Activated CD4-positive, alpha-beta T cell treated with anti-CD3 and anti-CD28 coated beads, Interleukin-2, amount 50 U/mL, for 4 hours (primary cell): ENCODE measurements around the gene PHACTR2.

Source experiments
- DNase-seq, 2 experiments: peaks; one replicate each; pipeline ENCODE4 v3.0.0-alpha.2; 2020

The PHACTR2 gene

GRCh38 chr6:143743301-143744166, 65.8 kb downstream of the PHACTR2 start:
- no peak for DNase-seq

GRCh38 chr6:143744551-143745165, 66.9 kb downstream of the PHACTR2 start:
- no peak for DNase-seq

GRCh38 chr6:143745166-143746133, 67.7 kb downstream of the PHACTR2 start:
- DNase-seq = no peak

- DNase-seq = no peak
Observed at GRCh38 chr6:143746202-143747119, 68.7 kb downstream of the PHACTR2 start.

DNA sequence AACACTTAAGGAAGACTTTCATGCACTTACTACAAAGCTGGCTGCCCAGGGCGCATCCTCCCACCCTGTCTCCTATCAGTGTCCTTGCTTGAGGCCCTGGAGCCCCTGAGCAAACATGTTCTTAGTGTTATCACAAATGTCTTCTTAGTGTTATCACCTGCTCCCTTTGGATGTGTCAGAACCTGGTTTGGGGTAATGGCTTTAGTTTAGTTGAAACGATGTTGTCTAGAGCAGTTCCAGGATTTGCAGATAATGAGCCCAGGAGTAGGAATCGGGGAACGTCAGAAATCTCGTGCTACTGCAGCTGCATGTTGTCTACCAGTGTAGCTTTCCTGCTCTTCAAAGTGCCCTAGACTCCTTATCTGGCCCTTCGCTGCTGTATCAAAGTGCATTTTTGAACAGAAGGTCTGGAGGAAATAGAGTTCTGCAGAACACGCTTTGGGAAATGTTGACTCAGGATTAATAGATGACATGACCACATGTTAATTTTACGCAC, 69.6 kb downstream of the PHACTR2 start:
- DNase-seq = no peak

DNA sequence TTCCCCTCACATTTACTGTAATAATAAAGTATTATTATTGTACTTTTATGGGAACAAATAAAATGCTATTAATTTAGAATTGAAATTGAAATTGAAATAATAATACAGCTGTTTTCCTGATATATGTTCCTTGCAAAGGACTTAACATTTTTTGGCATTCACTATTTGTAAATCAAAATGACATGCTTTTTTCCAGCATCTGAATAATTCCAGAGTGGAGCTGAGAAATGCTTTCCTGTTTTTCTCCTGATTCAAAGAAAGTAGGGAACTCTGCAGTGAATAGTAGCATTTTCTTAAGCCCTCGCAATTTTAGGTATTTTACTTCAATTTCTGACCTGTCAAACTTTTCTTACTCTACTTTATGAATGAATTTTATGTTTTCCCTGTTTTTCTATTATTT, 72.1 kb downstream of the PHACTR2 start:
- DNase-seq = no peak

DNA sequence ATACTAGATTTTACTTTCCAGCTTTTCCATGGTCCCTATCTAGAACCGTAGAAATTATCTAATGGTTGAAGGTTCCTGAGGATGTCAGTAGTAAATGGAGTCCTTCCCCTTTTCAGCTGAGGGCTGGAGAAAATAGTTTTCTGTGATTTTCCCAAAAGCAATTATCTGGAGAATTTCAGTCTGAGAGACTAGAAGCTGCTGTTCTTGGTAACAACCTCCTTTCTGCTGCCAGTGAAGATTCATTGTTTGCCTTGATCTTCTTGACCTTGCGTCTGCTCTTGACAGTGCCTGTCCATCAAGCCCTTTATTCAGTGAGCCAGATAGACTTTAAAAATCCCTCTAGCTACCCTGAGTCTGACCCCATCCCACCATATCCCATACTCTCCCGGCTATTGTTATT, 73.1 kb downstream of the PHACTR2 start:
- no peak for DNase-seq

DNA sequence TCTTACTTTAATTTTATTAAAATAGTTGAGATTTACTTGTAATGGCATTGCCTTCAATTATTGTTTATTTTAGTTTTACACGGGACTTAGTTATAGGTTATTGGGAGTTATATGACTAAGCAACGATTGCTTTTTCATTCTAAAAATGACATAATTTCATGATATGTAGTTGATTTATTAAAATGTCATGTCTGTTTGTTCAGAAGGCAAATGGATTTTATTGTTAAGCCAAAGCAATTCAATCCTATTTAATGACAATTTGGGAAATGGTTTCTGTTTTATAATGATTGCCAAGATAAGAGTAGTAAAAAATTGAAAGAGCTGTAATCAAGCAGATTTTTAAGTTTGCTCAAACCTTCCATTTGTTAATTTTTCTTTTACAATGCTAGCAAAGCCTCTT, 74.7 kb downstream of the PHACTR2 start:
- no peak for DNase-seq

DNA sequence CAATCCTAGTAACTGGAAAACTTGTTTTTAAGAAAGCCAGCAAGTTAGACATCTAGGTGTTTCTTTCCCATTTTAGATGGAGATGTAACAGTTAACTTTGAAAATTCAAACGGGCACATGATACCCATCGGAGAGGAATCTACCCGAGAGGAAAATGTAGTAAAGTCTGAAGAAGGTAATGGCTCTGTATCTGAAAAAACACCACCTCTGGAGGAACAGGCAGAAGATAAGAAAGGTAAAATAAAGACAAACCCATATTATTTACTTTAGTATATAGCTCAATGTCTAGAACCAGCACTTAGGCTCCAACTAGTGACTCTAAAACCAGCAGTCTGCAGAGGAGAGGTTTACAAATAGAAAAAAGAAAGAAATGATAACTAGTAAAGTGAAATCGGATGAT, 75.9 kb downstream of the PHACTR2 start:
- no peak for DNase-seq

DNA sequence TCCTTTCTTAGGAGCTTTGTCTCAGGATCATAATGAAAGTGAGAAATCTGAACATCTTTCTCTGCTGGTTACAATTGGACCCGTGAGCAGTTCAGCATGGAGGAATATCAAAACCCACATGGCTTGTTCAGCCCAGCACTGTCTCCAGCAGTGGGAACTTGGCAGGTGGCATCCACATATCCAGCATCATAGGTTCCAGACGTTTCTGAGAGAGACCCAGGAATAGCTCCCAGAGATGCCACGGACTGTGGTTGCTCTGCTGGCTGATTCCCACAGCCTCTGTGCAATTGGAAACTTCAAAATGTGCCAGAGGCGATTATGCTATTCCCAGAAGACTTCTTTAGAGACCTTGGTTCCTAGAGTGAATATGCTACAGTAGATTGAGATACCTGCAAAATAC, 76.4 kb downstream of the PHACTR2 start:
- DNase-seq = no peak

GRCh38 chr6:143755301-143755744, 77.6 kb downstream of the PHACTR2 start:
- no peak for DNase-seq

DNA sequence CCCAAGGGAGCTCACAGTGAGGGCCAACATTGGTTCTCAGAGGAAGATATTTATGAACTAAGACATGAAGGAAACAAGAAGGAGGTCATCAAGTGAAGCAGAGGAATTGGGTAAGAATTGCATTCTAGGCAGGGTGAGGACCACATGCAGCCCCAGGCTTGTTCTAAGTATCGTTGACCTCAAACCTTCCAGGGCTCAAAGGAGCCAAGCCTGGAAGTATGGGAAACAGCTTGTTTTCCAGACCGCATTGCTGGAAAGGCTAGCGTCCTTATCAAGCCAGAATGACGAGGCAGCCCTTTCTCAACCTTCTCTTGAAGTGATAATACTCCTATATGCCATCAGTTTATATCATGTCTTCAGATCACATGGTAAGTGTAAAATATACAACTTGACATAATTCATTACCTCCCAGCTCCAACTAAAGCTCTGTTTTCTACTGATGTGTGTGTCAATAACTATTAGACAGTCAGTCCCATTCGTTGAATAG, 79.6 kb downstream of the PHACTR2 start:
- no peak for DNase-seq

DNA sequence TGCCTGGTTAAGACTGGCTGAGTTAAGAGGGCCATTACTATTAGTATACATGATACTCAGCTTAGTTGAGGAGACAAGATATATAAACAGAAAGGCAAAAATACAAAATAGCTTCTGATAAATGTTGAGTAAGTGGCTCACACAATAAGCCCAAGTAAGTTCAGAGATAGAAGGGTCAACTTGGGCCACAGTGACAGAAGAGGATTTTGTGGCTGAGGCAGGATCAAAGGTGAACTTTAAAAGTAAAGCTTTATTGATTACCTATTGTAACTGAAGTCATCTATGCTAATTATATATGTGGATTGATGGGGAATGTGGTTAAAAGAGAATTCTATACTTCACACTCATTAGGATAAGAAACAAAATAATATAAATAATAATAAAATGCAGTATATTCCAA, 80.8 kb downstream of the PHACTR2 start:
- no peak for DNase-seq

- DNase-seq = no peak
Observed at GRCh38 chr6:143759666-143760065, 81.9 kb downstream of the PHACTR2 start.

DNA sequence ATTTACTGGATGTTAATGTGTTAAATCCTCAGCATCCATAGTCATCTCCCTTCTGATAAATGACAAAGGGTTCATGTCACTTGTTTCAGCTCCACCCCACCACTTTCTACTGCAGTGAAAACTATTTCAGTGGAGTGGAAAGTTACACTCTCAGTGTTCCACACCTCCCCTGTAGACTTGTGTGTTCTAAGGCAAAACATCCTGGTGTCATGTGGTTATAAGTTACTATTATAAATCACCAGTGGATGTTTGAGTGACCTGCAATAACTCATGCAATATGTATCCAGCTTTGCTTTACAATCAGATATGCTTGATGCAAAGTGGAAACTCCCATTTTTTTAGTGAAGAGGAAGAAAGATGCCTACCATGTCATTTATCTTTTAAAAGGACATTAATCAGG, 83.3 kb downstream of the PHACTR2 start:
- no peak for DNase-seq

GRCh38 chr6:143762126-143762525, 84.4 kb downstream of the PHACTR2 start:
- DNase-seq = no peak

- no peak for DNase-seq
Observed at GRCh38 chr6:143765422-143766184, 87.8 kb downstream of the PHACTR2 start.

- DNase-seq = no peak
Observed at GRCh38 chr6:143766185-143766553, 88.4 kb downstream of the PHACTR2 start.

GRCh38 chr6:143767433-143767832, 89.7 kb downstream of the PHACTR2 start:
- no peak for DNase-seq

DNA sequence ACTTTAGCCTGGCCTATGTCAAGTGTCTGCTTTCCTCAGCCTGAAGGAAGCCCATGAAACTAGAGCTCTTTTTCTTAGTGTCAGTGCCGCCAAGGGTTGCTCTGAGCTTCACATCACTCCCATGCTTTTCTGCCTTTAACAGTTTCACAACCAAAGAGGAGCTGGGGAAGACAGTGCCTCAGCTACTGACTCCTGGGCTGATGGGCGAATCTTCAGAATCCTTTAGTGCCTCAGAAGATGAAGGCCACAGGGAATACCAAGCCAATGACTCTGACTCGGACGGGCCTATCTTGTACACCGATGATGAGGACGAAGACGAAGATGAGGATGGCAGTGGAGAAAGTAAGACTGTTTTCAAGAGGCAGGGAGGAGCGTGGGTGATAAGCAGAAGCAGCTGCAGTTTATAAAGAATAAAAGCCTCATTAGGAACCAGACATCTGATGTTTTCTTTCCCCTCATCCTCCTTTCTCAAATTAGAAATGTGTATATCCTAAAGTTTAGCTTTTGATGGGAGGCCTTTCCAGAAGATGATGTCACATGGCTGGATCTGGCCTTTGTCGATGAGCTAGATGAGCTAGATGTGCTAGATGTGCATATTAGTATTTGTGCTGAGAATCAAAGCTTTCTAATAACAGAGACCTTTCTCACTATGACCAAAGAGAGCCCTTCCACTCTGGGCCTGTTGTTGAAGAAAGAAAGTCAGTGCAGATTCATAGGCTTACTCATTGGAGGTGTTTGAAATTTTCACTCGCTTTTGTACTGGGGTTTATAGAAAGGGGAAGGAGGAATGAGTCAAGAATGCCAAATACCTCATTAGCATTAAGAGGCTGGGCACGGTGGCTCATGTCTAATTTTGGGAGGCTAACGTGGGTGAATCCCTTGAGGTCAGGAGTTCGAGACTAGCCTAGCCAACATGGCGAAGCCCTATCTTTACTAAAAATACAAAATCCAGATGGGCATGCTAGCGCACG, 94.6 kb downstream of the PHACTR2 start:
- DNase-seq = no peak
